ENCODE results near the gene SMYD3.

The SMYD3 gene

DNA sequence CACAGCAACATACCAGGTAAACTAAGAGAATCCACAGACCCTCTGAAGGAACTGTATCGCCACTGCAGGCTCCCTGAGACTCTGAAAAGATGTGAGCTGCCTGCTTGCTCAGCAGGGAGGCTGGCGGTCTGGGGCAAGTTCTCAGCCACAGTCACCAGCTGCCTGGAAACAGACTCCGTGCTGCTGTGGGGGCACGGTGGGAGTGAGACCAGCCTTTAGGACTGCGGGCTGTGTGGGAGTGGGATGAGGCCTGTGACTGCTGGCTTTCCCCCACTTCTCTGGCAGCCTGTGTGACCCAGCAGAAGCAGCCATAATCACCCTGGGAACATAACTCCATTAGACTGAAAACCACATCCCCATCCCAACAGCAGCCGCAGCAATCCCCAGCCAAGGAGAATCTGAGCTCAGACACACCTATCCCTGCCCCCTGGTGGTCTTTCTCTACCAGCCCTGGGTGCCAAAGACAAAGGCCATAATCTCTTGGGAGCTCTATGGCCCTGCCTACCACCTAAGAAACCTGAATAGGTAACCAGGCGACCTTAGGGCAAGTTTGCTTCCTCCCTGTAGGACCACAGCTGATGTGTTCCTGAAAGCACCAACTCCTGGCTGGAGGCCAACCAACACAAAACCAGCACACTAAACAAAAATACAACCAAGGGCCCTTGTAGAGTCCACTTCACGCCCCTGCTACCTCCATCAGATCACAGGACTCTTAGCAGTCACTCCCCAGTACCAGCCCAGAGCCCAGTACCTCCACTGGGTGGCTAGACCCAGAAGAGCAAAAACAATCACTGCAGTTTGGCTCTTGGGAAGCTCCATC lies 151.5 kb downstream of the SMYD3 start:
- POLR2A ChIA-PET: no interaction called here
- DNase-seq (ENCODE audit: extremely low spot score): peak; percentile 7
- no peak for TF ChIP-seq FOXA1 (IDR thresholded peaks at IDR 0.05)
- no peak for TF ChIP-seq ARNT (IDR thresholded peaks at IDR 0.05)
- TF ChIP-seq, protein P1, sequence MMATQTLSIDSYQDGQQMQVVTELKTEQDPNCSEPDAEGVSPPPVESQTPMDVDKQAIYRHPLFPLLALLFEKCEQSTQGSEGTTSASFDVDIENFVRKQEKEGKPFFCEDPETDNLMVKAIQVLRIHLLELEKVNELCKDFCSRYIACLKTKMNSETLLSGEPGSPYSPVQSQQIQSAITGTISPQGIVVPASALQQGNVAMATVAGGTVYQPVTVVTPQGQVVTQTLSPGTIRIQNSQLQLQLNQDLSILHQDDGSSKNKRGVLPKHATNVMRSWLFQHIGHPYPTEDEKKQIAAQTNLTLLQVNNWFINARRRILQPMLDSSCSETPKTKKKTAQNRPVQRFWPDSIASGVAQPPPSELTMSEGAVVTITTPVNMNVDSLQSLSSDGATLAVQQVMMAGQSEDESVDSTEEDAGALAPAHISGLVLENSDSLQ (IDR thresholded peaks at IDR 0.05): no peak
- TF ChIP-seq ELF4 (IDR thresholded peaks at IDR 0.05): no peak
- no peak for TF ChIP-seq HDGF (IDR thresholded peaks at IDR 0.05; ENCODE audit: borderline replicate concordance)
- TF ChIP-seq NFRKB (IDR thresholded peaks at IDR 0.05): no peak
- TF ChIP-seq FOXM1 (IDR thresholded peaks at IDR 0.05; ENCODE audit: borderline replicate concordance): no peak
- TF ChIP-seq BHLHE40 (IDR thresholded peaks at IDR 0.05; ENCODE audit: borderline replicate concordance): no peak
- TF ChIP-seq SP1 (IDR thresholded peaks at IDR 0.05): no peak
- TF ChIP-seq L3MBTL2 (conservative IDR thresholded peaks at IDR 0.05): no peak
- no peak for TF ChIP-seq LEF1 (IDR thresholded peaks at IDR 0.05; ENCODE audit: borderline replicate concordance)
- no peak for TF ChIP-seq SUZ12 (IDR thresholded peaks at IDR 0.05)
- TF ChIP-seq ZNF384 (IDR thresholded peaks at IDR 0.05): no peak
- CTCF ChIA-PET: no interaction called here

DNA sequence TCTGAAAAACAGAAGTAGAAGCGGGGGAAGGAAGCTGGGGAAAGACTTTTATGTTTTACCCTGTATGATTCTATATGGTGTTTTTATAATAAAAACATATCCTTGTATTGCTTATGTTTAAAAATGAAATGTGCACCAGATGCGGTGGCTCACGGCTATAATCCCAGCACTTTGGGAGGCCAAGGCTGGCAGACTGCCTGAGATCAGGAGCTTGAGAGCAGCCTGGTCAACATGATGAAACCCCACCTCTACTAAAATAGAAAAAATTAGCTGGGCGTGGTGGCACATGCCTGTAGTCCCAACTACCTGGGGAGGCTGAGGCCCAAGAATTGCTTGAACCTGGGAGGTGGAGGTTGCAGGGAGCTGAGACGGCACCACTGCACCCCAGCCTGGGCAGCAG lies 155.4 kb downstream of the SMYD3 start:
- TF ChIP-seq ELF4 (IDR thresholded peaks at IDR 0.05) (no peak), L3MBTL2 (conservative IDR thresholded peaks at IDR 0.05) (no peak), CTBP1 (IDR thresholded peaks at IDR 0.05; ENCODE audit: borderline replicate concordance) (no peak), FOXA1 (IDR thresholded peaks at IDR 0.05) (no peak), SP1 (IDR thresholded peaks at IDR 0.05) (no peak), LEF1 (IDR thresholded peaks at IDR 0.05; ENCODE audit: borderline replicate concordance) (no peak), ZNF384 (IDR thresholded peaks at IDR 0.05) (no peak), SUZ12 (IDR thresholded peaks at IDR 0.05) (no peak)
- no peak for DNase-seq (ENCODE audit: extremely low spot score)
- ChIA-PET POLR2A (no interaction called here), CTCF (no interaction called here)

DNA sequence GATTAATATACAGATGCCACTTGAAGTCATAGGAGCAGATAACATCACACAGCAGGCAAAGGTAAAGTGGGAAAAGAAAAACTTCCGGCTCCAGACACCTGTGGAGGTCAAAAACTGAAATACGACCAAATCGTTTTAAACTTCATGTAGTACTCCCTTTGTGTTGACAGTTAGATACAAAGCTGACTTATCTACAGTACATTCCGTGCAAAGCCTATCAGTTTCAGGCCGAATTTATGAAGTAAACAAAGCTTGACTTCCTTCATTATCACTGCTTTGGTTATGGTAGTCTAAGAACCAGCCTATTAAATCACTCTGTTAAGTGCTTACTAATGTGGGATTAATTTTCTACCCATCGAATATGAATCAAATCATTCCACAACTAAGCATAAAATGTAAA lies 156.3 kb downstream of the SMYD3 start:
- ChIA-PET POLR2A (no interaction called here), CTCF (interaction anchor here (0.5 kb wide), 1 partner anchor 773 kb away, joined by 4 read pairs; no protein-coding TSS in a partner anchor)
- TF ChIP-seq FOXM1 (IDR thresholded peaks at IDR 0.05; ENCODE audit: borderline replicate concordance) (no peak), FOXK2 (IDR thresholded peaks at IDR 0.05) (no peak), ZNF384 (IDR thresholded peaks at IDR 0.05) (no peak), NFRKB (IDR thresholded peaks at IDR 0.05) (no peak)
- DNase-seq (ENCODE audit: extremely low spot score): no peak

DNA sequence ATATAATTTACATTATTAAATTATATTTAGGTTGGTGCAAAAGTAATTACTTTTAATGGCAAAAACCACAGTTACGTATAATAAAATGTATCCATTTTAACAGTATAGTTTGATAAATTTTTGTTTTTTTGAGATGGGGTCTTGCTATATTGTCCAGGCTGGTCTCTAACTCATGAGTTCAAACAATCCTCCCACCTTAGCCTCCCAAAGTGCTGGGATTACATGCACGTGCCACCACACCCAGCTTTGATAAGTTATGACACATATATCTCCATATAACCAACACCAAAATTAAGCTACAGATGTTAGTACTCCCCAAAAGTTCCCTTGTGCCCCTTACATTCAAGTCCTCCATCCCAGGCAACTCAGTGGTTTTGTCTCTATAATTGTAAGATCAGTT lies 163.1 kb downstream of the SMYD3 start:
- no peak for DNase-seq (ENCODE audit: extremely low spot score)
- POLR2A ChIA-PET: no interaction called here
- TF ChIP-seq SP1 (IDR thresholded peaks at IDR 0.05) (no peak), LEF1 (IDR thresholded peaks at IDR 0.05; ENCODE audit: borderline replicate concordance) (no peak), TARDBP (IDR thresholded peaks at IDR 0.05) (no peak), ARNT (IDR thresholded peaks at IDR 0.05) (no peak), CTBP1 (IDR thresholded peaks at IDR 0.05; ENCODE audit: borderline replicate concordance) (no peak), NFRKB (IDR thresholded peaks at IDR 0.05) (no peak), L3MBTL2 (conservative IDR thresholded peaks at IDR 0.05) (no peak), FOXM1 (IDR thresholded peaks at IDR 0.05; ENCODE audit: borderline replicate concordance) (no peak), ZNF384 (IDR thresholded peaks at IDR 0.05) (no peak), ELF4 (IDR thresholded peaks at IDR 0.05) (no peak), HDGF (IDR thresholded peaks at IDR 0.05; ENCODE audit: borderline replicate concordance) (no peak), FOXA1 (IDR thresholded peaks at IDR 0.05) (no peak), BHLHE40 (IDR thresholded peaks at IDR 0.05; ENCODE audit: borderline replicate concordance) (no peak), FOXK2 (IDR thresholded peaks at IDR 0.05) (no peak), SUZ12 (IDR thresholded peaks at IDR 0.05) (no peak)
- TF ChIP-seq, protein P1 (IDR thresholded peaks at IDR 0.05): no peak
- CTCF ChIA-PET: no interaction called here

DNA sequence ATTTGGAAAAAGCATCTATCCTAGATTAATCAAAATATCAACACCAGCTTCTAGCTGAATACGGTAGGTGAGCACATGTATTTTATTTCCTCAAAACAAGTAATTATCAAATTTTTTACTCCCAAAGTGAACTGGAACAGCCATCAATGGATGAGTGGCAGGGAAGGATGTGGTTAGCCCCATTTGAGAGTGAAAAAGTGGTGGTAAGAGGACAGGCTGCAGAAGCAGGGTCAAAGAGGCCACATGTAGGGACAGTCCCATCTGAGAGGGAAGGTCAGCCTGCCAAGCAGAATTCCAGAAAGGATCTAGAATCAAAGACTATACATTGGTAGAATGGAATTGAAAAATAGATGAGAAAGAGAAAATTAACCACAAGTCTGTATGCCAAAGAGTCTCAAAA lies 163.8 kb downstream of the SMYD3 start:
- ChIA-PET CTCF (no interaction called here), POLR2A (no interaction called here)
- DNase-seq (ENCODE audit: extremely low spot score): no peak
- TF ChIP-seq SUZ12 (IDR thresholded peaks at IDR 0.05) (no peak), FOXA1 (IDR thresholded peaks at IDR 0.05) (no peak), L3MBTL2 (conservative IDR thresholded peaks at IDR 0.05) (no peak), BHLHE40 (IDR thresholded peaks at IDR 0.05; ENCODE audit: borderline replicate concordance) (no peak), CTBP1 (IDR thresholded peaks at IDR 0.05; ENCODE audit: borderline replicate concordance) (no peak)
- TF ChIP-seq, protein P1 (IDR thresholded peaks at IDR 0.05): no peak

DNA sequence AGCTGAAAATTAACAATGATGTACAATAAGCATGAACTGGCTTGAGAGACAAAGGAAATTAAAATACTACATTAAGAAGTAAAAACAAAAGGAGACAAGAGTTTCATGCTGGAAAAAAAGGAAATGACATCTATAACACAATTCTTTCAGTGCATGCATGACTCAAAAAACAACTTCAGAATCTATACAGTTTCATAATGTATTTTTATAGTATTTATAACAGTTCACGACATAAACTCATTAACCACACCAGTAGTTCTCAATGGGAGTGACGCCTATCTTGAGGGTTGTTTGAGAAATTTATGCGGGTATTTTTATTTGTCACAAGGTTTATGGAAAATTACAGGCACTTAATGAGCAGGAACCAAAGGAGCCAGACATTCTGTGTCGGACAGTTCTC lies 168.5 kb downstream of the SMYD3 start:
- no peak for DNase-seq (ENCODE audit: extremely low spot score)
- POLR2A ChIA-PET: no interaction called here
- no peak for TF ChIP-seq FOXK2 (IDR thresholded peaks at IDR 0.05)
- TF ChIP-seq FOXM1 (IDR thresholded peaks at IDR 0.05; ENCODE audit: borderline replicate concordance): no peak
- no peak for TF ChIP-seq FOXA1 (IDR thresholded peaks at IDR 0.05)
- no peak for TF ChIP-seq HDGF (IDR thresholded peaks at IDR 0.05; ENCODE audit: borderline replicate concordance)
- no peak for TF ChIP-seq ELF4 (IDR thresholded peaks at IDR 0.05)
- TF ChIP-seq ZNF384 (IDR thresholded peaks at IDR 0.05): no peak
- no peak for TF ChIP-seq ARNT (IDR thresholded peaks at IDR 0.05)
- no peak for TF ChIP-seq SP1 (IDR thresholded peaks at IDR 0.05)
- TF ChIP-seq NFRKB (IDR thresholded peaks at IDR 0.05): no peak
- TF ChIP-seq CTBP1 (IDR thresholded peaks at IDR 0.05; ENCODE audit: borderline replicate concordance): no peak
- TF ChIP-seq TARDBP (IDR thresholded peaks at IDR 0.05): no peak
- TF ChIP-seq LEF1 (IDR thresholded peaks at IDR 0.05; ENCODE audit: borderline replicate concordance): no peak
- no peak for TF ChIP-seq BHLHE40 (IDR thresholded peaks at IDR 0.05; ENCODE audit: borderline replicate concordance)
- TF ChIP-seq SUZ12 (IDR thresholded peaks at IDR 0.05): no peak
- CTCF ChIA-PET: no interaction called here

Measured in HEK293T (cell line).